Mammary epithelial cell (primary cell): ENCODE results near the gene SEMA4G.

Source experiments
- CTCF ChIP-seq, 2 donors: IDR thresholded peaks in 1 of 2; conservative IDR thresholded peaks in 1 of 2; 2 replicates each; pipeline ENCODE4 v1.5.1; 2011 to 2012; ENCODE audit warnings: inconsistent platforms in 2 of 2, low read length in 2 of 2, mild to moderate bottlenecking in 2 of 2, control low read depth in 1 of 2, low read depth in 1 of 2; ENCODE audit not compliant: insufficient read depth in 1 of 2; ENCODE audit errors: extremely low read depth in 1 of 2
- EZH2 ChIP-seq: IDR thresholded peaks from 2 replicates; pipeline ENCODE4 v1.6.1; 2012; ENCODE audit warnings: low read length, inconsistent platforms, borderline replicate concordance

GRCh38 chr10:100967332-100967731 is 2.0 kb upstream of the SEMA4G start:
- no peak for TF ChIP-seq CTCF (conservative IDR thresholded peaks at IDR 0.05 in 1 of 2, IDR thresholded peaks at IDR 0.05 in 1 of 2; ENCODE audit: extremely low read depth in 1 of 2, insufficient read depth in 1 of 2, low read depth in 1 of 2, low read length in 2 of 2)
- TF ChIP-seq EZH2, result no peak
